ENCODE measurements around the gene SLAMF9. TPM values are rescaled to one million over a fixed set of nuclear protein-coding genes. Genes with fewer than 3 reads are reported as not detected.

The SLAMF9 gene
- total RNA-seq, 1 experiment from 2014 or later: not detected

DNA sequence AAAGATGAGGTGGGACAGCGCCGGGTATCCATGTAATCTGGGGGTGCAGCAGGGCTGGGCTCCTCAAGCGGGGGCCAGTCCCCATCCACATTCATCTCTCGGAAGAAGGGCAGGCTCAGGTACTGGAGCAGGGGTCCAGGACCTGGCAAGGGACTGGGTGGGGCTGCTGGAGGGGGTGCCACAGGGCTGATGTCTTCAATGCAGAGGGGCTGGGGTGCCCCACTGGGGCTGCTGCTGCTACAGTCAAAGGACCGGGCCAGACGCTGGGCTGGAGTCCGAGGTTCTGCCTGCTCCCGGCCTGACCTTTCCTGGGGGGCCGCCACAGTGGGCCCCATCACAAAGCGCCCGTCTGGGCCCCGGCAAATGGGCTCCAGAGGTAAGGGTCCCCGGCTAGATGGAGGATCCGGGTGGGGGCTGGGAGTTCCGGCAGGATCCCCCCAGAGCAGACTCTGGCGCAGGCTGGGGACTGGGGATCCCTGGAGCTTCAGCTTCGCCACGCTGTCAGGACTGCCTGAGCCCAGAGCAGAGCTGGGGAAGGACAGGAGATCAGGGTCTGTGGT is 25.5 kb downstream of the SLAMF9 start:
- POLR2A ChIA-PET (ENCODE audit: low non-redundant PET): no interaction called here
- CTCF ChIA-PET: no interaction called here
- BruUV-seq (replicated peaks): no TSS peak

DNA sequence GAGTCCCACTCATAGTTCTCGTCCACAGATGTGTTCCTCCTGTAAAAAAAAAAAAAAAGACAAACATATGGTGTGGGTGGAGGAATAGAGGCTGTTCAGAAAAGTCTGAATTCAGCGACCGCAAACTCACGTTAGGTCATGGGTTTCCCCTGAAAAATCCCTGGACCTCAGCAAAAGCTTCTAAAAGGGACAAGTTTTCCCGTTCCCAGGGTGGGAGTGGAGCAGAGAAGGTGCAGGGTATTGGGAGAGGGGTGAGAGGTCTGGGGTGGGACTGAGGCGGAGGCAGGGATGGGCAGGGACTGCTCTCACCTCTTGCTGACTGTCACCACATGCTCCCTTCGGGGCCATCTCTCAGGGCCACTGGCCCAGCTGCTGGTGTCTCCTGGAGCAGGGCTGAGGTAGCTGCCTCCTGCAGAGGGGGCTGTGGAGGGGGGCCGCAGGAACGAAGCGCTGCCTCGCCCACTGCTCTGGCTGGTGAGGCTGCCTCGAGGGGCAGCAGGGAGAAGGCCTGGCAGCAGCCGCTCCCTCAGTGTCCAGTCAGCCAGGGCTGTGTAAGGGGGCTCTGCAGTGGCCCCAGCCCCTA is 26.1 kb downstream of the SLAMF9 start:
- no peak for DNase-seq (ENCODE audit: low spot score)
- no peaks in the 10 kb centered on the region for H3K9me3 ChIP-seq (ENCODE audit: low read depth, low read length, poor library complexity, severe bottlenecking)
- no peak overlapping the region for H3K4me3 ChIP-seq (ENCODE audit: low read depth, low read length, poor library complexity, severe bottlenecking)
- H3K4me1 ChIP-seq (ENCODE audit: insufficient read depth, low read length, poor library complexity, severe bottlenecking): peaks cover 23% of the 10 kb centered on the region
- H3K27me3 ChIP-seq (replicated peaks; ENCODE audit: insufficient read depth, low read depth, low read length, poor library complexity): no peaks in the 10 kb centered on the region
- no peak for TF ChIP-seq EZH2 (IDR thresholded peaks at IDR 0.05; ENCODE audit: borderline replicate concordance, low read depth, low read length, poor library complexity, severe bottlenecking)
- TF ChIP-seq, protein P1, sequence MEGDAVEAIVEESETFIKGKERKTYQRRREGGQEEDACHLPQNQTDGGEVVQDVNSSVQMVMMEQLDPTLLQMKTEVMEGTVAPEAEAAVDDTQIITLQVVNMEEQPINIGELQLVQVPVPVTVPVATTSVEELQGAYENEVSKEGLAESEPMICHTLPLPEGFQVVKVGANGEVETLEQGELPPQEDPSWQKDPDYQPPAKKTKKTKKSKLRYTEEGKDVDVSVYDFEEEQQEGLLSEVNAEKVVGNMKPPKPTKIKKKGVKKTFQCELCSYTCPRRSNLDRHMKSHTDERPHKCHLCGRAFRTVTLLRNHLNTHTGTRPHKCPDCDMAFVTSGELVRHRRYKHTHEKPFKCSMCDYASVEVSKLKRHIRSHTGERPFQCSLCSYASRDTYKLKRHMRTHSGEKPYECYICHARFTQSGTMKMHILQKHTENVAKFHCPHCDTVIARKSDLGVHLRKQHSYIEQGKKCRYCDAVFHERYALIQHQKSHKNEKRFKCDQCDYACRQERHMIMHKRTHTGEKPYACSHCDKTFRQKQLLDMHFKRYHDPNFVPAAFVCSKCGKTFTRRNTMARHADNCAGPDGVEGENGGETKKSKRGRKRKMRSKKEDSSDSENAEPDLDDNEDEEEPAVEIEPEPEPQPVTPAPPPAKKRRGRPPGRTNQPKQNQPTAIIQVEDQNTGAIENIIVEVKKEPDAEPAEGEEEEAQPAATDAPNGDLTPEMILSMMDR (conservative IDR thresholded peaks at IDR 0.05; ENCODE audit: low read depth, low read length): no peak
- POLR2A ChIA-PET (ENCODE audit: low non-redundant PET): interaction anchor here (0.6 kb wide), 1 partner anchor 652 kb away, joined by 7 read pairs; no protein-coding TSS in a partner anchor
- intact Hi-C loops (cut with micrococcal nuclease; ENCODE audit: unreplicated experiment): no loop called here
- H3K36me3 ChIP-seq (ENCODE audit: insufficient read depth, low read length, poor library complexity, severe bottlenecking): no peaks in the 10 kb centered on the region
- CTCF ChIA-PET: no interaction called here
- H3K27ac ChIP-seq (ENCODE audit: low read depth, low read length, poor library complexity, severe bottlenecking): no peak overlapping the region
- no TSS peak for BruUV-seq (replicated peaks)

More for the DNA sequence above, 25.5 kb downstream of the SLAMF9 start:
- H3K9me3 ChIP-seq (ENCODE audit: low read depth, low read length, poor library complexity, severe bottlenecking): no peaks in the 10 kb centered on the region
- DNase-seq (ENCODE audit: low spot score): no peak
- H3K27me3 ChIP-seq (replicated peaks; ENCODE audit: insufficient read depth, low read depth, low read length, poor library complexity): no peaks in the 10 kb centered on the region
- H3K27ac ChIP-seq (ENCODE audit: low read depth, low read length, poor library complexity, severe bottlenecking): no peak overlapping the region
- no peaks in the 10 kb centered on the region for H3K36me3 ChIP-seq (ENCODE audit: insufficient read depth, low read length, poor library complexity, severe bottlenecking)
- intact Hi-C loops (cut with micrococcal nuclease; ENCODE audit: unreplicated experiment): no loop called here
- peaks cover 19% of the 10 kb centered on the region for H3K4me1 ChIP-seq (ENCODE audit: insufficient read depth, low read length, poor library complexity, severe bottlenecking)
- no peak for TF ChIP-seq EZH2 (IDR thresholded peaks at IDR 0.05; ENCODE audit: borderline replicate concordance, low read depth, low read length, poor library complexity, severe bottlenecking)
- TF ChIP-seq, protein P1 (conservative IDR thresholded peaks at IDR 0.05; ENCODE audit: low read depth, low read length): no peak
- H3K4me3 ChIP-seq (ENCODE audit: low read depth, low read length, poor library complexity, severe bottlenecking): no peak overlapping the region

DNA sequence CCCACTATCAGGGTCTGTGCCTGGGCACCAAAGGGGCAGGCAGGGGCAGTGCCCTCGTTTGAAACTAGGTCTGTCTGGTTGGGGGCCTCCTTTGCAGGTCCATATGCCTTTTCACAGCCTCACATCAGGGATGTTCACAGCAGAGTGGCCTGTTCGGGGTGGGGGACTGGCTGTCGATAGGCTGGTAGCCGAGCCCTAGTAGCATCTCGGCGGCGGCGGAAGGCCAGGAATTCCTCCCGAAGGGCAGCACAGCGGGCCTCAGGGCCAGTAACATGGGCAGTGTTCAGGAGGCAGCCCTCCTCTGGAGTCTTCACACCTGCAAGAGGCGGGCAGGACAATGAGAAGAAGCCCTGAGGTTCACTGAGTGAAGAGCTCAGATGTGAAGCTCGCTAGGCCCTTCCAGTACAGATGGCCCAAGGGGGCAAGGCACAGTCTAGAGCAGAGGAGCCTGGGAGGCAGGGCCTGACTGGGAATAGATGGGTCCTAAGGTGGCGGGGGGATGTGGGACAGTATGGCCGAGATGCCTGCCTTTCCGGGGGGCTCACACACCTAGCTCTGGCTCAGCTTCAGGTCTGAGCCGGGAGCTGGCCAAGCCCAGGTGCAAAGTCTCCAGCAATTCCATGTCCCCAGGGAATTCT is 26.7 kb downstream of the SLAMF9 start:
- DNase-seq (ENCODE audit: low spot score): no peak
- Histone ChIP-seq H3K4me1 (ENCODE audit: insufficient read depth, low read length, poor library complexity, severe bottlenecking) (peaks cover 21% of the 10 kb centered on the region), H3K27me3 (replicated peaks; ENCODE audit: insufficient read depth, low read depth, low read length, poor library complexity) (no peaks in the 10 kb centered on the region), H3K36me3 (ENCODE audit: insufficient read depth, low read length, poor library complexity, severe bottlenecking) (no peaks in the 10 kb centered on the region), H3K27ac (ENCODE audit: low read depth, low read length, poor library complexity, severe bottlenecking) (no peak overlapping the region), H3K4me3 (ENCODE audit: low read depth, low read length, poor library complexity, severe bottlenecking) (no peak overlapping the region), H3K9me3 (ENCODE audit: low read depth, low read length, poor library complexity, severe bottlenecking) (no peaks in the 10 kb centered on the region)
- no TSS peak for BruUV-seq (replicated peaks)
- intact Hi-C loops (cut with micrococcal nuclease; ENCODE audit: unreplicated experiment): no loop called here
- TF ChIP-seq, protein P1 (conservative IDR thresholded peaks at IDR 0.05; ENCODE audit: low read depth, low read length): no peak
- no peak for TF ChIP-seq EZH2 (IDR thresholded peaks at IDR 0.05; ENCODE audit: borderline replicate concordance, low read depth, low read length, poor library complexity, severe bottlenecking)
- ChIA-PET POLR2A (ENCODE audit: low non-redundant PET) (interaction anchor here (0.6 kb wide), 1 partner anchor 651 kb away, joined by 7 read pairs; no protein-coding TSS in a partner anchor), CTCF (no interaction called here)
